ENCODE results near the gene MAP3K14. TPM values are rescaled to one million over a fixed set of nuclear protein-coding genes. Genes with fewer than 3 reads are reported as not detected.

The MAP3K14 gene
- total RNA-seq, 1 donor from 2014 or later: 27.8 TPM

DNA sequence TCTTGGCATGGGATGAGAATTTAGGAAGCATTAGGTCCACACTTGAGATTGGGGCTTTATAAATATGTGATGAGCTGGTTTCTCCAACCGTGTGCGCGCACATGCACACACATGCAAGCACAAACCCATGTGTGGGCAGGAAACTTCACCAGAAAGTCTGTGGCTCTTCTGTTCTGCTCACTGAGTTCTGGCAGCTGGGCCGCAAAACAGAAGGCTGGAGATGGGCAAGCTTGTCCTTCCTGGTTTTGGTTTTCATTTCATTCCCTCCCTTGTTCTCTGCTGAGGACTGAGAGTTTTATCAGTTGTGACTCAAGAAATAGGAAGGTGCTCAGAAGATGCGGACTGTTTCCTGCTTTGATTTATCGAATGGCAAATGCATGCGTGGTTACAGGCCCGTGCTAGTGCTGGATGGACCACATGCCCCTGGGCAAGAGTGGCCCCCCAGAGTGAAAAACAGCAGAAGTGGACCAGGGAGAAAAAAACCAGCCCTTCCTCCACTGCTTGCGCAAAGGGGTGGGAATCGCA is 14.1 kb downstream of the MAP3K14 start:
- intact Hi-C loops (cut with micrococcal nuclease): loop anchor here (2.0 kb wide), 1 partner anchor 14 kb away; the partner anchor contains the start of gene MAP3K14

DNA sequence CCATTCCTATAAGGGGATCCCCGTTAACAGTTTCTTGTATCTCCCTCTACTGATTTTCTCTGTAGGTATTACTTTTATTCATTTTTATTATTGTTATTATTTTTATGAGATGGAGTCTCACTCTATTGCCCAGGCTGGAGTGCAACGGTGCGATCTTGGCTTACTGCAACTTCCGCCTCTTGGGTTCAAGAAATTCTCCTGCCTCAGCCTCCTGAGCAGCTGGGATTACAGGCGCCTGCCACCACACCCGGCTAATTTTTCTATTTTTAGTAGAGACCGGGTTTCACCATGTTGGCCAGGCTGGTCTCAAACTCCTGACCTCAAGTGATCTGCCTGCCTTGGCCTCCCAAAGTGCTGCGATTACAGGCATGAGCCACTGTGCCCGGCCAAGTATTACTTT is 14.6 kb downstream of the MAP3K14 start:
- intact Hi-C loops (cut with micrococcal nuclease): loop anchor here (2.0 kb wide), 1 partner anchor 15 kb away; the partner anchor contains the start of gene MAP3K14

- intact Hi-C loops (cut with micrococcal nuclease): loop anchor here (2.0 kb wide), 1 partner anchor 15 kb away; the partner anchor contains the start of gene MAP3K14
These were observed 15.1 kb downstream of the MAP3K14 start for GRCh38 chr17:45301674-45302073.

DNA sequence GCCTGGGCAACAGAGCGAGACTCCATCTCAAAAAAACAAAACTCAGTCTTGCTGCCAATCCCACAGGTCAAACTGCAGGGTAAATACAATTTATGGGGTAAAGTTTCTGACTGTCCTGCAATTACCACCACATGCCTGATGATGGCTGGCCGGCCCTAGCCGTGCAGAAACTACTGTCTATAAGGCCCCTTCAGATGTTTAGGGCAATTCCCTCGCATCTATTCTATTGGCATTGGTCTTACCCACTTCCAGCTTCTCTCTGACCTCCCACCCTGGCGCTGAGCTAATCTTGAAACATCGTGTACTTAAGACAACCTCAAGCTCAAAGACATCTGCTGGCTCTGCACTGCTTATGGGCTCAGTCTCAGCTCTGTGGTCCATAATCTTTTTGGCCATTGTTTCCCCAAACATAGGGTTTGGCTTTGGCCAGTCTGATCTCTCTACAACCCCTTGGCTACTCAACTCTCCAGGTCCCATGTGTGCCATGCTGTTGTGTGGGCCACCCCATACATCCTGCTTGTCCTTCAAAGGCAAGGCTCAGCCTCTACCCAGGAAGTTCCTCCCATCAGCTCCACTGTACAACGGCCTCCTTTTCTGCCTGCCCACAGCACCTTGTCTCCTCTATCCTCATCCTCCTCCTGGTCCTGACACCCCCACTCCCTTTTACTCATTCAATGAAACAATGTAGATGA is 16.6 kb downstream of the MAP3K14 start:
- intact Hi-C loops (cut with micrococcal nuclease): no loop called here

GRCh38 chr17:45299361-45299760 is 17.5 kb downstream of the MAP3K14 start:
- intact Hi-C loops (cut with micrococcal nuclease): no loop called here

- intact Hi-C loops (cut with micrococcal nuclease): no loop called here
These were observed 18.1 kb downstream of the MAP3K14 start for GRCh38 chr17:45298546-45299285.

- intact Hi-C loops (cut with micrococcal nuclease): no loop called here
These were observed 20.0 kb downstream of the MAP3K14 start for GRCh38 chr17:45296833-45297124.

GRCh38 chr17:45296003-45296832 is 20.6 kb downstream of the MAP3K14 start:
- intact Hi-C loops (cut with micrococcal nuclease): no loop called here

DNA sequence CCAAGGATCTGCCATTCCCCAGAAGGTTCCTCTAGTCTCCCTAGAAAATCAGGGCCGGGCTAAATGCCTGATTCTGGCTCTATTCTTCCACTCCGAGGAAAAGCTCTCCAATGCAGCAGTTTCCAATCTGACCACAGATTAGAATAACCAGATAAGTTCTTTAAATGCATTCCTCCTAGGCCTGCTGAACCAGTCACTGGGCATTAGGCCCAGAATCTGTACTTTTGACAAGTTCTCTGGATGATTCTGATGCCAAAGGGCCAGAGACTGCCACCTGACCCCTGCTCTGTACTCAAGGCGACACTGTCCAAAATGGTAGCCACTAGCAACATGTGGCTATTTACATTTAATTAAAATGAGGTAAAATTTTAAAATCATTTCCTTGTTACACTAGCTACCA is 22.3 kb downstream of the MAP3K14 start:
- intact Hi-C loops (cut with micrococcal nuclease): no loop called here

- intact Hi-C loops (cut with micrococcal nuclease): no loop called here
These were observed 23.2 kb downstream of the MAP3K14 start for GRCh38 chr17:45293413-45294211.

- intact Hi-C loops (cut with micrococcal nuclease): no loop called here
These were observed 24.0 kb downstream of the MAP3K14 start for GRCh38 chr17:45292696-45293412.

DNA sequence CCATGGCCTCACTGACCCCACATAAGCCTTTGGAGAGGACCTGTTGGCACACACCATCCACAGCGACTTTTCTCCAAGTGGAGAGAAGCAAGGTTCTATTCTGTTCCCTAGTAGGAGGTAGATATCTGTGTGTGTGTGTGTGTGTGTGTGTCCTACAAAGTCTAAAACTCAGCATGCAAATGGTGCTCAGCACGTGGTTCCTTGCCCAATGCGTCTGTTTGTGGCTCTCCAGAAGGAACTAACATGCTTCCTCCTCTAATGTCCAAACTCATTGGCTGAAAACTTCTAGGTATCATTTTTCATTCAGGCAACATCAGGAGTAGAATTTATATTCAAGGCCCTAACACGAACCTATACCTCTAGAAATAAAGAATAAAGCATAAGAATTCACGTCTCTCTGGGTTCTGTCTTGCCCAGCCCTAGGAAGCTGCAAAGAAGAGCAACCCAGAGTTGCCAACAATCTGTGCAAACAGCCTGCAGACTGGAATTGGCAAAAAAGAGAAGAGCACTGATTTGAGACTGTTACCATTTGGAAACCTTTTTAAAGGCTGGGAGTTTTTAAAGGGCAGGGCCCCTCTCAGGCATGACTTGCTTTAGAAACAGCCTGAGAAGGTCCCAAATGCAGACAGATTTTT is 25.5 kb downstream of the MAP3K14 start:
- intact Hi-C loops (cut with micrococcal nuclease): no loop called here

GRCh38 chr17:45290269-45290765 is 26.5 kb downstream of the MAP3K14 start:
- intact Hi-C loops (cut with micrococcal nuclease): no loop called here

DNA sequence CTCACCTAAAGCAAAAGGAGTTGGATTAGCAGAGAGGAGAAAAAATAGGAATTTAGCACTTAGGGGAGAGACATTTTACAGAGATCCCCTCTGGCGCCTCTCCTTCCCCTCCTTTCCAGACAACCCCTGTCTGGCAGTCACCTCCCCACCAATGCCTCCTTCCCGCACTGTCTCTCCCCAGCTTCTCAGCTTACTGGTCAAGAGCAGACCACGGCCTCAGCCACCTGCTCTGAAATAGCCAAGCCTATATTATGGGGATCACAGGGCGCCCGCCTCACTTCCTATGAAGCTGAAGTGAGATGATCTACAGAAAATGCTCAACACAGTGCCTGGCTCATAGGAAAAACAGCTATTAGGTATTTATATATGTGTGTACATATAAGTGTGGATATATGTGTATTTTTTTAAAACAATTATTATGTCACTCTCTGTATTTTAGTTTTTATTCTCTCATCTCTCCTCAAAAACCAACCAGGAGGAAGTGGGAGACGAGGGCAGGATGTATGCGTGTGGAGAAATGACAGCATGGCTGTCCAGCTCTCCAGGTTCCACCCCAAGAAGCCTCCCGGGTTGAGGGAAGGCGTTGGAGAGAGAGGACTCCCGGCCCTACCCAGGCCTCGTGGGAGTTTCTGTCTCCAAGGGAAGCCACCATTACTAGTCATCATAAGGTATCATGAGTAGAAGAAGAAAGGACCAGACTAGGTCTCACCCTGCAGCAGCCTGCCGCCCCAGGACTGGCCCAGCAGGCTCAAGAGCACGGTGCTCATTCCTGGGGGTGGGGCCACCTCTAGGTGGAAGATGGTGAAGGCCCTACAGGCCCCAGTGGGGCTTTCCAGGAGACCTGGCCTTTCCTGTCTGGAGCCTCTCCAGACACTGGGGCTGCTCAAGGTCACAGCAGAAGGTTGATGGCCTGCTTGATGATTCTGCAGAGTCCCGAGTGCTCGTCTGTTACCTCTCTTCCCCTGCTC is 27.2 kb downstream of the MAP3K14 start:
- intact Hi-C loops (cut with micrococcal nuclease): no loop called here

- intact Hi-C loops (cut with micrococcal nuclease): no loop called here
These were observed 28.0 kb downstream of the MAP3K14 start for GRCh38 chr17:45288825-45289224.

GRCh38 chr17:45287526-45288500 is 29.0 kb downstream of the MAP3K14 start:
- intact Hi-C loops (cut with micrococcal nuclease): no loop called here

DNA sequence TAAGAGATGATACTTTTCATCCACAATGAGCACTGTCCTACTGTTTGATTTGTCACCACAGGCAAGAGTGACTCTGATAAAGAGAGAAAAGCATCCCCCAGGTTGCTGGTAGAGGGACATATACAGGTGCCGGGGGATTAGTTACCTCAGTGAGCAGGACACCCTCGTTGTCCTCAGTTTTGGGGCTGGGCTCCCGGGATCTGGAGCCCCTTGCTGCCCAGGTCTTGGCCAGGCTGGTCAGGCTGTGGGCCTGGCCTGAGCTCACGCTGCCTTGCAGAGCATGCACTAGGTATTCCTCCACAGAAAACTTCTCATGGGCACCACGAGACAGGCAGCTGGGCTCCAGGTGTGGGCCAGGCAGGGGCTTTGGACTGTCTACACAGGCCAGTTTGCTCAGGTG is 30.5 kb downstream of the MAP3K14 start:
- intact Hi-C loops (cut with micrococcal nuclease): no loop called here

Data from T-helper 2 cell treated with Interferon-gamma antibody and Interleukin-4, amounts not matched to agents 100 ng/mL and 5 ng/mL, for 36 hours (primary cell).